K562 (cell line): ENCODE results near the gene HOXB8.
A peak's percentile ranks its signal among the peaks of the same experiment; 100 is the strongest.

Experiments
- BACH1 ChIP-seq: fragments of 200-800 bp; sonication (Bioruptor generic); IDR thresholded peaks from 2 replicates; pipeline ENCODE4 v1.6.1; 2016; ENCODE audit warnings: missing genetic modification characterization, missing compliant biosample characterization
- CCNT2 ChIP-seq: IDR thresholded peaks from 2 replicates; pipeline ENCODE4 v1.6.1; 2011; ENCODE audit warnings: borderline replicate concordance, low read depth, mild to moderate bottlenecking, moderate library complexity, mixed read lengths, low read length; ENCODE audit not compliant: insufficient read length; ENCODE audit errors: extremely low read depth
- ELK1 ChIP-seq: sonication (generic); formaldehyde crosslinking; IDR thresholded peaks from 2 replicates; pipeline ENCODE4 v1.8.1; 2022; ENCODE audit warnings: missing genetic modification reagents
- MTA2 ChIP-seq: fragments of 450-650 bp; IDR thresholded peaks from 2 replicates; pipeline ENCODE4 v1.6.1; 2016; ENCODE audit warnings: low read depth
- RCOR1 ChIP-seq, 2 experiments: IDR thresholded peaks; 2 replicates each; pipeline ENCODE4 v1.6.1; 2012; ENCODE audit warnings: low read depth in 2 of 2, low read length in 2 of 2, borderline replicate concordance in 1 of 2, improper control_type of control experiment in 1 of 2
- REST ChIP-seq, 2 experiments: fragments of 450-650 bp; formaldehyde crosslinking in 1 of 2; IDR thresholded peaks; 2 replicates each; pipeline versions ENCODE4 v1.4.0 to v1.6.1; 2014 to 2020; ENCODE audit warnings: mild to moderate bottlenecking in 2 of 2, borderline replicate concordance in 1 of 2, low read depth in 1 of 2
- TAF1 ChIP-seq: IDR thresholded peaks from 2 replicates; pipeline ENCODE4 v1.6.1; 2011; ENCODE audit warnings: mild to moderate bottlenecking, low read length, moderate library complexity; ENCODE audit not compliant: insufficient read depth, control insufficient read depth, severe bottlenecking; ENCODE audit errors: extremely low read depth
- THAP7 ChIP-seq: fragments of 250-450 bp; sonication (Bioruptor Pico); IDR thresholded peaks from 2 replicates; pipeline ENCODE4 v1.5.0; 2021

GRCh38 chr17:48636177-48637018 lies 21.3 kb upstream of the HOXB8 start:
- no peak; the same call in 1 of the 2 replicates for TF ChIP-seq MTA2
- no peak for TF ChIP-seq TAF1
- peak in 1 of 2 experiments; percentile 74; a peak in 1 of 4 replicates for TF ChIP-seq RCOR1 (IDR thresholded peaks at IDR 0.05; ENCODE audit: borderline replicate concordance in 1 of 2, low read depth in 2 of 2, low read length in 2 of 2)
- TF ChIP-seq THAP7: no peak
- peak; percentile 55 for TF ChIP-seq REST (IDR thresholded peaks at IDR 0.05; ENCODE audit: borderline replicate concordance)
- TF ChIP-seq REST (CRISPR knock-in tag; IDR thresholded peaks at IDR 0.05; ENCODE audit: low read depth): no peak
- TF ChIP-seq BACH1 (tag): no peak
- no peak for TF ChIP-seq ELK1 (CRISPR knock-in tag)
- peak; percentile 67 for TF ChIP-seq CCNT2
